ENCODE results near the gene CRYGN.

The CRYGN gene

DNA sequence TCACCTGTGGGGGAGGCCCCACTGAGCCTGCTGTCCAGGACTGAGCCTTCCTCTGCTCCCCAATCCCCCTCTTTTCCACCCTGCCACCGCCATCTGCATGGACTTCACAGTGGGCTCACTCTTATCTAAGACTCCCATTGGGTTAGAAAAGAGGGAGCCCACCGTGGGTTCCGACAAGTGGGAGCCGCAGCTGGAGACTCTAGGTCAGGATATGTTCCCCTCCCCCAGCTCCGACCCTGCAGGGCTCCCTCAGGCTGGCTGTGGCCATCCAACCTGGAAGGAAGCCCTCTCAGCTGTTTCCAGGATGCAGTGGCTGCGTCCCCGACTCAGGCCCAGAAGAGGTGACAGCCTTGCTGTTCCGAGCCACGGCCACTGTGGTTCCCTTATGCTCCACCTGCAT is 34.9 kb downstream of the CRYGN start:
- DNase-seq = no peak

DNA sequence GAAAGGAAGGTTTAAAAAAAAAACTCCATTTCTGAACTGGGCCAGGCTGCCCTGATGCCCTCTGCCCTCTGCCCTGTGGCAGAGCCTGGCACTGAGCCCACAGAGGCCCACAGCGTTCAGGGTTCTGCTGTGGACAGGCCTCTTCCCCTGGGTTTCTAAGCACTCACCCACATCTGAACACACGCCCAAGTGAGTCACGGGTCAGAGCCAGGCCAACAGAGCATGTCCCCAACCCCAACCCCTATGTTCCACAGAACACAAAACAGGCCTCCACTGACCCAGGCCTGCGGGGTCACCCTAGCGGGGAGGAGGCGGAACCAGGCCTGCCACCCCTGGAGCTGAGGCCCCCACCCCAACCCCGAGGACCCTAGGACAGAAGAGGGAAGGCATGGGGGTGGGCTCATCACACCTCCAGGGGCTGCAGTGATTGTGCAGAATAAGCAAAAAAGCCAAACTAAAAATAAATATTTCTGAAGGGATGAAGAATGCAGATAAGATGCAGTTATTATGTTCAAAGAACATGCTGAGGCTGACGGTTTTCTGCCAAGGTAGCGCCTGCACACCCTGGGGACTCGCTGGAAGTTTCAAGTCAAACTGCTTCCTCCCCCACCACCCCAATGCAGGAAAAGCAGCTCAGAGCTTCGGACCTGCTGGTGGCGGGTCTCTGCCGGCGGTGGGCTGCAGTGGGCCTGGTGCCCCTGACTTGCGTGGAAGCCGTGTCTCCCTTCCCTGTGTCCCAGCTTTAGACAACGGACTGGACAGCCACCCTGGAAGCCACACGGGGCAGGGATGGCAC is 35.5 kb downstream of the CRYGN start:
- no peak for DNase-seq

DNA sequence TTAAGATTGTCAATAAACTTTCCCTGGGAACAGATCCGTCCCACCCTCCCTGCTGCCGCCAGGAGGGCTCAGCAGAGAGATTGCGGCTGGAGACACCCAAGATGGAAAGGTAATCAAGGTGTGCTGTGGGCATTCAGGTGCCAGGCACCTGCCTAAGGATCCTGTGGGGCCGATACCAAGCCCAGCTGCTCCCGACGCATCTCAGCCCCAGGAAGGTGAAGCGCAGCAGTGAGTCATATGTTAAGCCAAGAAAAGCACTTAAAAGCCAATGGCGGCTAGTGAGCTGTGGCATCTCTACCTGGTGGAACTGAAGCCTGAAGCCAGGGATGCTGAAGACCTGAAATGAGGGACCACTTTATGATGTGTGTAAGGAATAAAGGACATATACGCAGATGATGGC is 36.2 kb downstream of the CRYGN start:
- DNase-seq = no peak

GRCh38 chr7:151402029-151402835 is 37.7 kb downstream of the CRYGN start:
- DNase-seq = no peak

DNA sequence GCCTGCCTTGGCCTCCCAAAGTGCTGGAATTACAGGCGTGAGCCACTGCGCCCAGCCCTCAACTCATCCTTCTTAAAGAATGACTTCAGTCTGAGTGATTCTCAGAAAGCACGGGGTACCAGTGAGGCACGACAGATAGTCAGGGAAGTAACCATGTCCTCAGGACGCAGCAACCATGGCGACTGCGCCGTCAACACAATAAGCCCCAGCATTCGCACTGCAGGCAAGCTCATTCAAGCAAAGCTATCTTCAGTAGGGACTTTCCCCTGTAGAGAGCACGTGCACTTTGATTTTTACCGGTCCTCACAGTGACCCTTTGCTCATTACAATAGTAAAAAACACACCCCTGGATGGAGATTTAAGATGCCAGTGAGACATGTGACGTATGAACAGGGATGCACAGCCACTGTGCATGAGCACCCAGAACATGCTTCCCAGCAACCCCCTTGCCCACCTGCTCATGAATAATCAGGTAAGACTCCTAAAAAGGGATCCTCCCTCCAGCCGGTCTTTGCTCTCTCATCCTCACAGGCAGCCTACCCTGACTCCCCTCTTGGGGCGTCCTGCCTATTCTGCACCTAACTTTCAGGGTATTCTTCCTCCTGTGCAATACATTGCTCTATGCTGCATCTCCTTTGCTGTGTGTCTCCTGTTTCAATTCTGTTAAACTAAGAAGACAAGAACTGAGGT is 39.2 kb downstream of the CRYGN start:
- DNase-seq = no peak

- no peak for DNase-seq
These were observed 40.0 kb downstream of the CRYGN start for GRCh38 chr7:151399906-151400305.

- no peak for DNase-seq
These were observed 40.7 kb downstream of the CRYGN start for GRCh38 chr7:151399305-151399601.

DNA sequence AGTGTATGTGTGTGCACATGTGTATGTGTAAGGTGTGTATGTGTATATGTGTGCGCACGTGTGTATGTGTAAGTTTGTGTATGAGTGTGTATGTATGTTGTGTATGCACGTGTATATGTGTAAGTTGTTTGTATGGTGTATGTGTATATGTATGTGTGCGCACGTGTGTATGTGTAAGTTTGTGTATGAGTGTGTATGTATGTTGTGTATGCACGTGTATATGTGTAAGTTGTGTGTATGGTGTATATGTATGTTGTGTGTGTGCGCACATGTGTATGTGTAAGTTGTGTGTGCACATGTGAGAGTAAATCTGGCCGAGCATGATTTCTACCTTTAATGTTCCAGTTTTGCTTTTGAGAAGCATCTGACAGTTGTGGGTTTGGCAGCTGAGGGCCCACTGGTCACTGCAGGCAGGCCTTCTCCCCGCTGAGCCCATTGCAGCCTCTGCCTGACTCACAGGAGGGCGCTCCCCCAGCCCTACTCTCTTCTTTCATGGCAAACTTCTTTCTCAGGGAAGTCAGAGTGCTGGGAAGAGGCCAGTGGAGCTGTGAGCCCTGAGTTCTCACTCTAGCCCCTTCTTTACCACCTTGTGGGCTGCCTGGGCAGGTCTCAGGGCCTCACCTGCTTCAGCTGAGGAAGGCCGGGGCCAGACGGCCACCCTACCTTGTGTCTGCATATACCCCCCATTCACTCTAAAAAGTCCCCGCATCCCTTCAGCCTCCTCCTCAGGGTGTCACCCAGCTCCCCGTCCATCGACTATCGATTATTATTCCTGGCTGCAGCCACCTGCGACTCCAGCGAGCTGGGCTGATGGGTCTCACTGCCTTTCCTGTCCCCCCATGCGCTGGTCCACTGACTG is 41.3 kb downstream of the CRYGN start:
- no peak for DNase-seq

DNA sequence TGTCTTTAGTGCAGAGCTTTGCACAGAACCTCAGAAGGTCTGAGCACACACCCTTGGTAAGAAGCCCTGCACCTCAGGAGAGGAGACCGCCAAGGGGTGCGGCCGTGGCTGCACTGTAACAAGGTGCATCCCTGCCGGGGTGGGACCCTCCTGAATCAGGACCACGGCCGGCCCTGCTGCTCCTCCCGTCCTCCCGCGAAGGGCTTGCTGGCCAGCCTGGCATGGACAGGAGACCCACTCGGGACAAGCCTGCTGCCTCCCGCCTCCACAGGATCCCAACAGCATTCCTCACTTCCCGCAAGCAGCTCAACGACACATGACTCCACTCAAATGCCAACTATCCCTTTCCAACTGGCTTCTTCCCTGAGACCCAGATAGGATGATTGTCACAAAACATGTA is 42.9 kb downstream of the CRYGN start:
- DNase-seq = no peak

GRCh38 chr7:151396328-151396970 is 43.5 kb downstream of the CRYGN start:
- no peak for DNase-seq

GRCh38 chr7:151395036-151395367 is 44.9 kb downstream of the CRYGN start:
- no peak for DNase-seq

DNA sequence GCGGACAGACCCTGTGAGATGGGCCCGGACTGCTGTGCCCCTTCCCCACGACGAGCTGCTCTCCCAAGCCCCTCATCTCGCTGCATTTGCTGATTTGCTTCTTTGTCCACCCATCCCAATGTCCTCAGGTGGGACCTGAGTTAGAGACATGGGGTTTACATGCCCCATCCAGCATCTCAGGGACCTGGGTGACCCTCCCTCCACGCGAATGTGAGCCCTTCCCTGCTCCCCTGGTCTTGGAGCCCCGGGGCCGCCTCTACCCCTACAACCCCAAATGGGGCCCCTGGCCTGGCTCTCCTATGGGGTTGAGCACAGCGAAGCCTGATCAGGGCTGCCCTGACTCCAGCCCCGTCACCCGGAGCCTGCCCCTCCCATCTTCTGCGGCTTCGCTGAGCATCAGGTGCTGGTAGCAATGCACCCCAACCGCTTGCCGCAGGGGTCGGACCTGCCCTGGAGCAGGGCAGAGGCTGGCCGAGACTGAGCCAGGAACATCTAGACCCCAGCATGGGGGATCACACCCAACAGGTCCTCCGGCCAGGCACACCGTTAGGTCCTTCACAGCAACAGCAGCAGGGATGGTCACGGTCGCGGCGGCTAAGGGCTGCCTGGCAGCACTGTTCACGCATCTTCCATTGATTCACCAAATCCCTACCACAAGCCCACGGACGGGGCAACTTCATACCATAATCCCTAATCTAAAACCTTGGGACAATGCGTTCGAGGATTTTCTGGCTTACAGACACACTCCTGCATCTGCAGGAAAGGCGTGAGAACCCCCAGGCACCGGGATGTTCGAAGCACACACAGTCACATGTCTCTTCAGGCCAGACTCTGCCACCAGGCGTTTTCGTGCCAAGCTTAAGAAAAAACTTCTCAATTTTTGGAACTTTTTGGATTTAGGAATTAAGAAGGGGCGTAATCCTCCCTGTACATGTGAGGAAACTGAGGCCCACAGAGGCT is 45.6 kb downstream of the CRYGN start:
- DNase-seq = no peak

DNA sequence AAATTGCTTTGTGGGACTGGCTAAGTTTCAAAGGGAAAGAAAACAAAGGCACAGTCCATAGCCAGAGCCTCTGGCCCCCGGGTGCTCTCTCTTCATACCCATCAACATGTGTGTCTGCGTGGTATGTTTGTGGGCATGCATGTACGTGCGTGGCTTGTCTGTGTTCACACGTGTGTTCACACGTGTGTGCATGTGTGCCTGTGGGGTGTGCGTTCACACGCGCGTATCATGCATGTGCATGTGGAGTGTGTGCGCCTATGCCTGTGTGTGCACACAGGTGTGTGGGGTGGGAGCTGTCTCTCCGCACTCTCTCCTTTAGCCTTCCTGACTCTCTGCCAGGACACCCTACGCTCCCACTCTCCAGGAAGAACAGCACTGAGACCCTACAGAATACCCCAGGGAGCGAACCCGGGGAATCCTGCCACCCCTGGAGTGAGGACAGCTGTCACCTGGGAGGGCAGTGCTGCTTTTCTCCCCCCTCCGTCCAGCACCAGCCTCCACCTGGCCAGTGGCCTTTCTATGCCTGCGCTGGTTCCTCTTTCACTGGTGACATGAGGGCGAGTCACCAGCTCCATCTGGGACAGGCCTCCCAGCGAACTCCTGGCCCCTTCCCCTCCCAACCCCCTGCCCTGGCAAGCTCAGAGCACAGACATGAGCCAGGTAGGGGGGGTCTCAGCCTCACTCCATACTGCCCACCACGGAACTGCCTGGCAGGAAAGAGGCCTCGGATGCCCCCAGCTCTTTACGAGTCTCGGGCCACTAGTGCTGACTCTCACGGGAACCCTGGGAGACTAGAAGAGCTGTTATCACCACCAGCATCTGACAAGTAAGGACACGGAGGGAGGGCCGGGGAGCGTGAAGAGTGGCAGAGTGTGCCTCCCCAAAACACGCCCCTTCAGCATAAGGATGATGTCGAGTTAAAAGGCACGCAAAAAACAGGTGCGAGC is 46.6 kb downstream of the CRYGN start:
- no peak for DNase-seq

DNA sequence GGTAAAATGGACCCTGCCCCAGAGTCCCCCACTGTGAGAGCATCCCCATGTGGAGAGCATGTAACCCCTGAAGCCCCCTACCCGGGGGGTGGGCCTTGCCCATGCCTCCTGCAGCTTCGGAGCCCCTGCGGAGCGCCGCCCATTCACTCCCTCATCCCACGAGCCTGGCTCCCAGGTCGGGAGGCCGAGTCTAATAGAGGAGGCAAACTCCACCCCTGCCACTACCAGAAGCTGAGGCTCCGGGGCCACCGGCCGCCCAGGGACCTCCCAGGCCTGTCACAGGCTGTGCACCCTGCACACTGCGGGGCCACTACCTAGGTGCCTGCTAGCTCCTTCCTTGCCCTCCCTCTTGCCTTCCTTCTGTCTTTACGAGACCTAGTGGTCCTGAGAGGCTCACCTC is 47.5 kb downstream of the CRYGN start:
- no peak for DNase-seq

- DNase-seq = no peak
These were observed 47.9 kb downstream of the CRYGN start for GRCh38 chr7:151392002-151392401.

DNA sequence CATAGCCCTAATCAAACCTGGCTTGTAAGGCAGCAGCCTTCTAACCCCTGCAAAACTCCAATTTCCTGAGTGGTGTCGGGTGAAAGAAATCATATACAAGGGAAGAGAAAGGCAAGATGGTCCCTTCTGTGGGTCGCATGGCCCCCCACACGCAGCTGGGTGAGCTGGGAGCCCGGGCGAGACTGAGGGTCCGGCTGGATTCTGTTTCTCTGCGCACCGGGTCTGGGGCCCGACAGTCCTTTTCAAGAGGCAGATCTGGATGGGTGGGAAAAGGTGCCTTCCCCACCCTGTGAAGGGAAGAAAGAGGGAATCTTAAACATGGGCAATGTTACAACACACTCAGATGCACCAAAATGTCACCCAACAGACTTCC is 48.6 kb downstream of the CRYGN start:
- DNase-seq = no peak

DNA sequence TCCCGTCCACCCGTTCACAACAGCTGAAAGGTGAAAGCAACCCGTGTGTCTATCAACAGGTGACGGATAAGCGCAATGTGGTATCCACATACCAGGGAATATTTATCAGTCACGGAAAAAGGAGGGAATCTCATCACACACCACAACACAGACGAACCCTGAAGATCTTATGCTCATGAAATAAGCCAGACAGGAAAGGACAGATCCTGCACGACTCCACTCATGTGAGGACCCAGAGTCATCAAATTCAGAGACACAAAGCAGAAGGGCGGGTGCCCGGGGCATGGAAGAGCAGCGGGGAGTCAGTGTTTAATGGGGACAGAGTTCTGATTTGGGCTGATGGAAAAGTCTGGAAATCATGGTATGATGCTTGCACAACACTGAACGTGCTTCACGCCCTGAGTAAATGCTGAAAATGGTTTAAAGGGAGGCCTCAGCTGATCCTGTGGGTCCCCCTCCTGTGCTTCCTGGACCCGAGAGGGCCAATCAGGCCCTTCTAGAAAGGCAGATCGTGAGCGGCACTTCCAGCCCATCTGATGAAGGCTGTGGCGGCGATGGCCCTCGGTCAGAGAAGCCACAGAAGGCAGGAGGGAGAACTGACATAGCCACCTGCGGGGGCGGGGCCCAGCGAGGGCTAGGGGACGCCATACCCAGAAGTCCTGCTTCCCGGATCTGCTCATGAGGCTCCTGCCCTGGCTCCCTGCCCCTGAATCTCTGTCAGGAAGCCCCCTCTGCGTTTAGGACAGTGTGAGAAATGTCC is 49.2 kb downstream of the CRYGN start:
- DNase-seq = no peak

DNA sequence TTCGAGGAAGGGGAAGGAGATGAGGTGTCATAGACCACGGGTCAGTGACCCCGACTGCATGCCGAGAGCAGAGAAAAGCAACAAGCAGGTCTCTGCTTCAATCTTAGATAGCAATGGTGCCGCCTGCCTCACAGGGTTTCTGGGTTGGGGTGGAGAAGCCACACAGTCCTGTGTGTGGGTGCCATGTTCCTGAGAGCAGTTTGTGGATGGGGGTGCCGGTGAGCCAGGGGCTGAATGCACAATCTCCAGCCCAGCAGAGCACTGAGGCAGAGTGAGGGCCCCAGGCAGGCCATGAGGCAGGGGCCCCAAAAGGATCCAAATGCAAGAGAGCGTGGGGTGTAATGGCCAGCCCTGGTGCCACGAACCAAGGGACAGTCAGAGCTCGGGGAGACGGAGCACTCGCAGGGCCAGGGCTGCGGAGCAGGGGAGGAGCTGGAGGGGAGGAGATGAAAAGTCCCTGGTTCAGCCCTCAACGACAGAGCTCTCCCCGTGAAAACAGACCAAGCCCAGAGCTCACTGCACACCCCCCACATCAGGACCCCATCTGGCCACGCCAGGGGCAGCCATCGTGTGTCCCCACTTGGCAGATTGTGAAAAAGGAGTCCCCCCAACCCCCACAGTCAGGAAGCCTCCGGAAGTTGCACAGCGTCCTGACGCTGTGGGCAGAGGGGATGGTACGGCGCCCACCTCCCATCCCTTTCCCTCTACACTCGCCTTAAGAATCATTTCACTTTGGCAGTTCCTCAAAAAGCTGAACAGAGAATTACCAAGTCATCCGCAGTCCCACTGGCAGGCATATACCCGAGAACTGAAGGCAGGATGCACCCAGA is 50.0 kb downstream of the CRYGN start:
- DNase-seq = no peak
